OCI-M2 (cell line): Measurements from ENCODE around the gene PRDM16.
"Not testable (repeated sequence)": the region's sequence is repeated elsewhere in the genome, so short reads cannot be mapped to it uniquely, and the experiment has no call there.

Source experiments
- DNase-seq: peaks from one replicate; lab custom pipeline; 2025; ENCODE audit not compliant: unreplicated experiment; lab: John Stamatoyannopoulos, UW

Gene PRDM16

DNA sequence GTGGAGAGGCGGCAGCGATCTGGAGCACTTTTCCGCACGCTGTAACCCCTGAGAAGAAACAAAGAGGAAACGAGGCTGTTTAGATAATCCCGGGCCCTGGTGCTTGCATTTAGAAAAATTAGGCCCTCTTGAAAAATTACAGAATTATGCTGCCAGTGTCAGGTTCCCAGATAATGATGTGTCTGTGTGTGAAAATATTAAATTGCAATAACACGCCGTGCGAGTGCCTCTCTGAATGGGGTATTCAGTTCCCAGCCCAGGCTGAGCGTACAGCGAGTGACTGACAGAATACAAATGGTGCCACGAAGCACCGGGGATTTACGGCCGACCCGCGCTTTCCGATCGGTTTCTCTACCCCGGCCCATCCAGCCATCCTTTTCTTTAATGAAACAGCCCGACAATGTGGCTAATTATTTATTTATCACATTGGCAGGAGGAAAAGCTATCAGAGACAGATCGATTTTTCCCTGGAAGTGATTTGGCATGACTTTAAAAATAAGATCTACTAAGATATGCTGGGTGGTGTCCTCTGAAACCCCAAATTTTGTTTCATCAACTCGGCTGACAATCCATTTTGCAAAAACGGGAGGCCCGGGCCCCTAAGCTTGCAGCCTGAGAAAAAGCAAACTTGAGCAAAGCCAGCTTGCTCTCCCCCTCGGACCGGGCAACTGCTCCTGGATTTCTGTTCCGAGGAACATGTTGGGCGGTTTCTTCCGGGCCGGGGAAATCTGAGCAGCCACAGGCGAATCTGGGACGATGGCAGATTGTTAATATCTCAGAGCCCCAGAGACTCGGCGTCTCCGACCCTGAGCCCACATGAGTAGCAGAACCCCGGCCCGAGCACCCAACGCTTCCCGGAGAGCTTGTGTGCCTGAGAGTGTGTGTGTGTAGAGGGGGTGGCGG, 11.3 kb downstream of the PRDM16 start:
- DNase-seq: no peak

DNA sequence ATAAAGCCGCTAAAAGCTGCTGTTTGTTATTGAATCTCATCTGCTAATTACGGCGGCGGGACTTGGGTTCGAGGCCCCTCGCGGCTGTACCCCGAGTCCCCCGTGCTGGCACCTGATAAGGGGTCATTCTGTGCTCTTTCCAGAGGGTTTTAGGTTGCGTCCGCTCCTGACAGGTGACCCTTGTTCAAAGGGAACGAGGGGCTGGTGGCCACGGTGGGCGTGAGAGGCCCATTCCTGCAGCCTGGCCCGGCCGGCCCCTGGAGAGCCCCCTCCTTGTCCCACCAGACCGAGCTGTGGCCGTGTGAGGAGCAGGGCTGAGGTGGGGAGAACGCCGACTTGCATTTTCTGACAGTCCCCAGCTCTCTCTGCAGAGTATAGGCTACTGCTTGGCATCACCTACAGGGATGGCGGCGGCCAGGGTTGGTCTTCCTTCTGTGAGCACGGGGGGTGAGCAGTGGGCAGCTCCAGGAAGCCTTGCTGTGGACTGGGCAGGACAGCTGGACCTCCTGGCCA, 12.2 kb downstream of the PRDM16 start:
- no peak for DNase-seq

DNA sequence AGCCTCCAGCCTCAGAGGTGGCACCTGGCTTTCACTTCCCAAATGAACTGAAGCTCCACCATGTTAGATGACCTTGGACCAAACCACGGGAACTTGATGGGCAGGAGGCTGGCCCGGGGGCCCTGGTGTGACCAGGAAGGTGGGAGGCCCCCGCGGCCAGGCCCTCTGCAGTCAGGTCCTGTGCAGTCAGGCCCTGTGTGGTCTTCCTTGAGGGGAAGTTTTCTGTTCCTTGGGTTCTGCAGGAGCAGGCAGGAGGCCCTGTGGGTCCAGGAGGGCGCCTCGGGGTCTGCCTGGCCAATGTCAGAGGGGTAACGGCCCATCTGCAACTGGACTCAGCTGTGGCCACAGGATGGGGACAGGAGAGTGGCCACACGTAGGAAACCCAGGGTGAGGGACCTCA, 13.0 kb downstream of the PRDM16 start:
- no peak for DNase-seq

DNA sequence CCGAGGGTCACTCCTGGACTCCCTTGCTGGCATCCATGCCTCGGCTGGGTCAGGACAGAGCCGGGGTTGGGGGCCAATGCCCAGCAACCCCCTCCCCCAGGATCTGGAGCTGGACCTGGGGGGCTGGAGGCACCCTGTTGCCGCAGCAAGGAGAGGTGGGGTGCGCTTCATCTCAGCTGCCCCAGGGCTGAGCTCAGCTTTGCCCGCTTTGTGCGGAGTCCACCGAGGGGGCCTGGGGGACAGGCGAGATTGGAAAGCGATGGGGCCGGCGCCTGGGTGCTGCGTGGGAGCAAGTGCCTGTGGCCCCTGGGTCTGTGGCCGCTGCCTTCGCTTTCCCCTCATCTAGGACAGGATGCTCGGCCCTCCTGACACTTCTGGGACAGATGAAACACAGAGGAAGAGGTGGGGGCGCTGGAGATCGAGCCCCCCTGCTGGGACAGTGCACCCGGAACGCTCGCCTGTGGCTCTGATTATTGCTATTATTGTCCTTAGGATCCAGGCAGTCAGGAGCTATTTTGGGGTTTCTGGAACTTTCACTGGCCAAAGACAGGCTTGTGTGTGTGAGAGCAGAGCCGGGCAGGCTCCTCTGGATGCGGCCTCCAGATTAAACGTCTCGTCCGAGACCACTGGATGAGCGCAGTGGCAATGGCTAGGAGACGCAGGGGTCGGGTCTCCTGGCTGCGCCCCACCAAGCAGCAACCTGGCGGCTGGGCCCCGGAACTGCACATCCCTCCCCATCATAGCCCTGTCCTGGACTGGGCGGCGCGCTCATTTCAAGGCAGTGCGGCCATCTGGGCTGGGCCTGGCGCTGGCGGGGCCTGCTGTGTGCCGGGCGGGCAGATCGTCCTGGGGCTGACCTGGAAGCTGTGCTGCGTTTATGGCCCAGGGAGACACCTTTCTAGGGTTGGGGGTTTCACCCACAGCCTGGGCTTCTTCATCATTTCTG, 13.8 kb downstream of the PRDM16 start:
- DNase-seq: no peak

DNA sequence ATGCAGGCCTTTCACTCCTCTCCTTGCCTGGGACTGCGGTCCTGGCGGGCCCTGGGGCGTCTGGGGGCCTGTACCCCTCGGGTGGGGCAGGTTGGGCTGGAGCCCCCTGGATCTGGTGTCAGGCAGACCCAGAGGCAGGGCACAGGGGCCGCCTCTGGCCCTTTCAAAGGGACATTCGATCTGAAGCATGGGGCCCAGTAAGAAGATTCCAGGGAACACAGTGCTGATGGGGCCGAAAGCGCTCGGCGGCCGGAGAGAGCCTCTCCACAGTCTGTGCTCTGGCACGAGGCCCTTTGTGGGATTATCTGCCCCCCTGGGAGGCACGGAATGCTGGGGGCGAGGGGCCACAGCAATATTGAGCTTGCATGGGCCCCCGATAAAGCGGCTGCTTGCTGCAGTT, 15.2 kb downstream of the PRDM16 start:
- no peak for DNase-seq

DNA sequence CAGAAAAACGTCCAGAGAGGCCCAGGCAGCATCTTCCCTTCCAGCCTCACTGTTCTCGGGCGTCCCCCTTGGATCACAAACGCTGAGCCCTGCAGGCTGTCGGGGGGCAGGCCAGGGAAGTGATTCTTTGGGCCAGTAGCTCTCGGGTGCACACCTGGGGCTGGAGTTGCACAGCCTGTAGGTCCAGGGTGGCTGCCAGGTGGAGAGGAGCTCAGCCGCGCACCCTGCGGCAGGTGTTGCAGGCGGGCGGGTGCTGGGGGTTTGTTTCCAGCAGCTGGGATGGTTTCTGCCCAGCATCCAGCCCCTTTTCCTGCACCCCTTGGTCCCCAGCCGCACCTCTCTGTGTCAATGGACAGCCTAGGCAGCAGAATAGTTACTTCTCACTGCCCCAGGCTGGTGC, 15.7 kb downstream of the PRDM16 start:
- no peak for DNase-seq

DNA sequence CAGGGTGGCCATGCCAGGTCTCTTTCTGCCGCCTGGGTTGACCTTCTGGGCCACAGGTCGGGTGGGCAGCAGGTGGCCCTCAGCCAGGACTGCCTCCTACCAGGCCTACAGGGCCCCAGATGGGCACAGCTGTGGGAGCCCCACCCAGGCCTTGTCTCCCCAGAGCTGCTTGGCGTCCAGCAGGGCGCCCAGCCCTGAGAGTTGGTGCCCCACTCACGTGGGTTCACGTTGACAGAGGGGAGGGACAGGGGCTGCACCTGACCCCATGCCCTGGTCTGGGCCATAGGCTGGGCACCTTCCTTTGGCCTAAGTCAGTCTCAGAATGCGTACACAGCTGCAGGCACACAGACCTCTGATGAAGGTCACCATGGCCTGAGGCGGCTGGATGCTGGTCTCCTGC, 16.7 kb downstream of the PRDM16 start:
- no peak for DNase-seq

DNA sequence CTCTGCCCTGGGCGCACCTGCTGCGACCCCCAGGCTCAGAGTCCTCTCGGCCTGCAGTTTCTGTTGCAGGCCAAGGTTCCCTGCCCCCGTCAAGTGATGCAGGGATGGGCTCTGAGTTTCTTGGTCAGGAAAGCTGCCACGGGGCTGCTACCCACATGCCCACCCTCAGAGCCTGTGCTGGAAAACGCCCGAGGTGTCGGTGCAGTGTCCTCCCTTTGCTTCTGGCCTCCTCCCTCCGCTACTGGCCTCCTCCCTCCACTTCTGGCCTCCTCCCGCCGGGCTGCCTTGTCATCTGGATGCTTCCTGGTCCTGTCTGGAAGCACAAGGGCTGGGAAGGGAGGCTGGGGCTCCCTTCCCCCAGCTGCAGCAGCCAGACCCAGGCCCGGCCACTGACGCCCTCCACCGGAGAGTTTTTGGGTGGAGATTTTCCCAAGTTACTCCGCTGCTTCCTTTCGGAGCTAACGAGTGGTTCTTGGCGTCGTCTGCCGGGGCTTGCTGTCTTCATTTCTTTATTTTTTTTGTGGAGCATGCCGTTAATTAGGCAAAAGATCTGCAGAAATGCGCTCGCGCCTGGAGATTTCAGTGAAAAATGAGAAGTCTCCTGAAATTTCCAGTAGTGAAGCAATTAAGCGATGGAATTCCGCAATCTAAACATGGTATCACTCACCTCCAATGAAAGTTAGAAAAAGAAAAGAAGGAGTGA, 17.4 kb downstream of the PRDM16 start:
- DNase-seq: no peak

DNA sequence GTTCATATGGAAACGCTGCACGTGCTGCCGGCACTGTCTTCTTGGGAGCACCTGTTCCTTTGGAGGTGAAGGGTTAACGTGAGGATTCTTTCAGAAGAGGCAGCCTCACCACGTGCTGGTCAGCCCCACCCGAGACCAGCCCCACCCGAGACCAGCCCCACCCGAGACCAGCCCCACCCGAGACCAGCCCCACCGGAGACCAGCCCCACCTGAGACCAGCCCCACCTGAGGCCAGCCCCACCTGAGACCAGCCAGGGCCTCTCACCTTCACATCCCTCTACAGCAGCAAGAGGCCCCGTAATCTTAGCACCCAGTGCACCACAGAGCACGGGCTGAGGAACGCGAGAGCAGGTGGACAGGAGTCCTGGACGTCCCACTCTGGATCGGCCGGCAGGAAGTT, 18.0 kb downstream of the PRDM16 start:
- no peak for DNase-seq

DNA sequence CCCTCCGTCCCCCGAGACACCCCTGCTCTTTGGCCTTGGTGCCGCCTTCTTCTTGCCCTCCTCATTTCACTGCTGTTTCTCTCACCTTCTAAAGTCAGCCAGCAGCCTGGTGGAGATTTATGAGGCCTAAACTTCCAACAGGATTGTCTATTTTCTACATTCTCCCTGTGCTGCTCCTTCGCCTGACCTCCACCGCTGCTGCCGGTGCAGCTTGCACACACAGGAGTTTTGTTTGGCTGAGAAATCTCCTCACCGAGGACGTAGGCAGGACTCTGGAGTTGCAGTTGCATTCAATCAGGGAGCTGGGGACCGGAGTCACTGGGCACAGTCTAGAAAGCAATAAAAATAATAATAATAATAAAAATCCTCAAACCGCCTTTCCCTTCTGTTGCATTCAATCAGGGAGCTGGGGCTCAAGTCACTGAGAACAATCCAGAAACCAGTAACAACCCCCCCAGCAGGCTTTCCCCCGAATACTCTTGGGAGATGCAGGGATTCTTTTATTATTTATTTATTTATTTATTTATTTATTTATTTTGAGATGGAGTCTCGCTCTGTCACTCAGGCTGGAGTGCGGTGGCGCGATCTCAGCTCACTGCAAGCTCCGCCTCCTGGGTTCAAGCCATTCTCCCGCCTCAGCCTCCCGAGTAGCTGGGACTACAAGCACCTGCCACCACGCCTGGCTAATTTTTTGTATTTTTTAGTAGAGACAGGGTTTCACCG, 19.1 kb downstream of the PRDM16 start:
- DNase-seq: not testable (repeated sequence)

DNA sequence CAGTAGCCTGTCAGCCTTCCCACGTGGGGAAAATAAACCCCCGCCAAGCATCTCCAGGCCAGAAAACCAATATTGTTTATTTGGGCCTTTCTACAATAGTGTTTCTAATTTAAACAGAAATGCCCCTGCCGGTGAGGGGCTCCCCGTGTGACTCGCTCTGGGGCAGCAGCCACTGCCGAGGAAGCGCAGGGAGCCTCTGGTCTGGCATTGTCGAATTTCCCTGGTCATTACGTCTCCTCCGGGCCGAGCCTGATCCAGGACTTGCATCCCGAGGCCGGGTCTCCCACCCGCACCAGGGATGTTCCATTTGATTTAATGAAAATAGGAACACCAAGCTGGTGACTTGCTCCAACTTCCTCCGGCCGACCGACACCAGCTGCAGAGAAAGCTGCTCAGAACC, 20.5 kb downstream of the PRDM16 start:
- no peak for DNase-seq

DNA sequence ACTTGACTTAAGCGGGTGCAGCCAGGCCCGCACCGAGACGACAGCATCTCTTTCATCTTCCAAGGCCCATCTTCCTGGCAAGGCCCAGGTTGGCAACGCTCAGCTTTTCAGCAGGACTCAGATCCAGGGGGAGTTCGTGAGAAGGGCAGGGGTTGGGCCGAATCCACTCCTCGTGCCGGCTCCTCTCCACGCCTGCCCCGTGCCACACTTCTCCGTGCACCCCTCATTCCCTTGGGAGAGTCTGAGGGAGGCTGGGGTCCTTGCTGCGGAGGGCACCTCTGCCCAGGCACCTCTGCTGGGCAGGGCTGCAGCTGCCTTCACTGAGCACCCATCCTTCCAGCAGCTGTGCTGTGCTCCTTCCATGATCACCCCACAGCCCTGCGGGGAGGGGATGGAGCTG, 22.3 kb downstream of the PRDM16 start:
- no peak for DNase-seq

DNA sequence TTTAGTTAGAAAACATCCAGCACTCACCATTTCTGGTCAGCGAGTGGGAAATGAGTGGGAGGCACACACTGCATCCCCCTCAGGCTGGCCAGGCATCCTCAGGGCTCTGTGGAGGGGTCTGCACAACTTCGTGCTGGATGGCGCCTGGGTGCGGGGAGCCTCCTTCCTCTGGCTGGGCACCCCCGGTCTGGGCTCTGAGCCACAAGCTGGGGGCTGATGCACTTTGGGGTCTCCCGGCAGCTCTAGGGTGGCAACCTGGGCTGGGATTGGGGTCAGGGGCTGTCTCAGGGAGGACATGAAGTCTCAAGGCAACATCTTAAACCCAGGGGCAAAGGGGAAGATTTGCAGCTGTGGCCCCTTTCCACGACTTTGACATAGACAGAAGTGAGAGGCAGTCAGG, 23.5 kb downstream of the PRDM16 start:
- DNase-seq: no peak

DNA sequence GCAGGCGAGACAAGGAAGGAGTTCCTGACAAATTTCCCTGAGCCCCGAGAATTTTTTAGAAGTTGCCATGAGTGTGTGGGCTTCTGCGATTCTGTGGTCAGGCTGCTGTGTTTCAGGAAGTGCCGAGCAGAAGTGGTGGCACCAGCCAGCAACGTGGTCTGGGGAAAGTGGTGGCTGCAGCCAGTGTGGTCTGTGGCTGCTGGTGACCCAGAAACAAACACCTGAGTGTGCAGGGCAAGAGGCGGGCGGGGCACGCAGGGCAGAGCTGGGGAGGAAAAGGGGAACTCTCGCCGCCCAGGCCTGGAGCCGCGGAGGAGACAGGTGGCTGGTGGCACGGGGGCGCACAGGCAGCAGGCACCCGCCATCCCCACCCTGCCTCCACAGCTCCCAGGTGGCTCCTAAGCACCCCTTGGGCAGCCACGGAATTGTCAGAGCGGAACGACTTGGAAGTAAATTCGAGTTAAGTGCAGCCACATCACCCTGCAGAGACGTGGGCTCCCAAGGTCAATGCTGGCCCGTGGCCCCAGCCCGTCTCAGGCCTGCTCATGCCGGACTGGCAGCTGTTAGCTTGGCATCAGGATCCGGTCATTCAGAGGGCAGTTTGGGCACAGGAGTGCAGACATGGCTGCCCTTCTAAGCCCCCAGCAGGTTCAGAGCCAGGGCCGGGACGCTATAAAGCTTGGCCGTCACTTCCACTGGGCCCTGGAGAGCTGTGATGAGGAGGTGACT, 25.1 kb downstream of the PRDM16 start:
- no peak for DNase-seq

DNA sequence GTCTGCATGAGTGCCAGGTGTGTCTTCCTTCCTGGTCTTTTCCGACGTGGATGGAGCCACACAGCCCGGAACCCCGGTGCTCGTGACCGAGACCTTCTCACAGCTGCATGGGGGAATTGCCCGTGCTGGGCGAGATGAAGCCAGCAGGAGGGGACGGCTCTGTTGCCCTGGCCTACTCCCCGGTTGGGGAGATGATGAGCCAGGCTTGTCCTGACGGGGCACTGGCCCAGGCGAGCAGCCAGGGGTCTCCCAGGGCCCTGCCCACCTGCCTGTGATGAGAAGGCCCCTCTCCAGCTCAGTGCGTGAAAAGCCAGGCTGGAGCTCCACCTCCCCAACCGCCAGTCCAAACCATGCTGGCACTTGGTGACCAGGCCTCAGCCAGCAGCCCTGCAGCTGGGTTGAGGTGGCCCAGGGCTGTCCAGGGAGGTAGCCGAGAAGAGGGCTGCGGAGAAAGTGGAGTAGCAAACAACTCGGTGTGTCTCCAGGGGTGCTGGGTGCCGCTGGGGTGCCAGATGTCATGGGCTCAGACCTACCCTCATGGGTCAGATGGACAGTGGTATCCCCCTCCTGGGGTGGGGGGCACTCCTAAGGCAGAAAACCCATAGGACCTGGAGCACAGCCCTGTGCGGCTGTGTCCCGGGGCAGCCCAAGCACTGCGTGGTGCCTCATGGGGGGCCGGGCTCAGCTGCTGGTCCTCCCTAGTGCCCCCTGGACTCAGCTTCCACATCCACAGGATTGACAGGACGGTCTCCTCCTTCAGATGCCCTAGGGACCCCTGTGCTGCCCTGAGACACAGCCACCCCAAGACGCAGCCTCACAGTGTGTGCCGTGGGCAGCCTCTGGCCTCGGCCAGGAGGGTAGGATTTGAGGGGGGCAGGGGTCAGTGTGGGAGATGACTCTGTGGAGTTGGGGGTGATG, 26.1 kb downstream of the PRDM16 start:
- DNase-seq: no peak

DNA sequence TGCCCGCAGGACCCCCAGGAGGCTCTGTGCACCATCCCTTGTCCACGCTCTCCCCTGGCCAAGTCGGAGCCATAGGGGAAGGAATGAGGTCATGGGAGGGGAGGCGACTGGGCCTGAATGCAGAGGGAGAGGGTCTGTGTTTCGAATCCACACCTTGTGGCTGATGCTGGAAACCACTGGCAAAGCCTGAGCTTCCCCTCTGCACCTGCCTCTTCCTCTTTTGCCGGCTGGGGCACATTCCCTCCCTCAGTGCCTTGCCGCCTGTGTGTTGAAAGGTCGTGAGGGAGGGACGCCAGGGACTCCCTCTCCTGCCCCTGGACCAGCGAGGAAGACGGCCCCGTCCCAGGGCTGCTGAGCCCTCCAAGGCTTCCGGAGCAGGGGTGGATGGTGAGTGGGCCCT, 27.3 kb downstream of the PRDM16 start:
- DNase-seq: no peak

DNA sequence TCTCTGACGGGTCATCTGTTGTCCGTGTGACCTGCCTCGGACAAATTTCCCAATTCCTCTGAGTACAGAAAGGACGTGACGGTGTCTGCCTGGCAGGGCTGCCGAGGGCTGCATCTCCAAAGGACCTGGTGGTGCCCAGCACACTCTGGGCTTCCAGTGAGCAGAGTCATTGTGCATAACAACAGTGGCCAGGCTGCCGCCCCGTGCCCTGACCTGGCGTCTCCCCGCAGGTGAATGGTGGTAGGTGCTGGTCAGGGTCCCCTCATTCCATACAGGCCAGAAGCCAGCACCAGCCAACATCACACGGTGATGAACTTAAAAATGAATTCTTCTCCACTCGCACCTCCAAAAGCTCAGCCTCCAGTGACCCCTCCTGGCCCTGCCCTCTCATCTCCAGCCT, 28.2 kb downstream of the PRDM16 start:
- DNase-seq: no peak

DNA sequence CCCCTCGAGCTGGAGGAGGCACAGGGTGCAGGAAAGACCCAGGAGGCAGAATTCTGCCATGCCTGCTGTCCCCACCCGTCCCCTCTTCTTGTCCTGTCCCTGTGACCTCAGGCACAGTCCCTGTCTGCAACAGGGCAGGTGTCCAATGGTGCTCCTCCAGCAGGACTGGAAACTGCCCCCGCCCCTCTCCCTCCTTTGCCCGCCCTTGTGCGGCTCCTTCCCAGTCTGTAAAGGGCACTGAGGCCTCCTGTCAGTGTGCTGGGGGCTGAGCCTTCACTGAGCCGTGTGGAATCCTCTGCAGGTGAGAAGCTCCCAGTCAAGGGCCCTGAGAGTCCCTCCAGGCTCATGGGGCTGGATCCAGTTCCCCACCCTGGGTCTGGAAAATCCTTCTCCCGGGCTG, 28.9 kb downstream of the PRDM16 start:
- no peak for DNase-seq

DNA sequence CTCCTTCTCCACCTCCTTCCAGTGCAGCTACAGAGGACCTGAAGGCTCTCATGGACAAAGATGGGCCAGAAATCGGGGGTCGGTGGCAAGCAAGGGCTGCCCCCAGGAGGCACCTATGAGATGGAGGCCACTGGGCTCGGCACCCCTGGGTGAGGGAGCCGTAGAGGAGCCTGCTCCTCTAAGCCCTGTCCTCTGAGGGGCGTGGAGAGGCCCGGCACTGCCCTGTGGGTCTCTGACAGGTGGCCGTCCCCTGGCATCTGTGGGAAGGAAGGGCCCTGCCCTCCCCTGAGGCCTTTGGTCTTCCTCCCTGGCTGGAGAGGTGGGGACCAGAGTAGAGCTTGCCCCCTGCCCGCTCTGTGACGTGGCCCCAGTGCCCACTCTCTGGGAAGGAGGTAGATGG, 30.9 kb downstream of the PRDM16 start:
- DNase-seq: no peak
